Body of pancreas (tissue), 4 donors: ENCODE data around the gene MAML3.

Experiments used
- POLR2A ChIP-seq, 3 donors: fragments of 450-650 bp; IDR thresholded peaks; one replicate each; pipeline ENCODE4 v1.6.1; 2016; ENCODE audit warnings: antibody characterized with exemption in 3 of 3, mild to moderate bottlenecking in 2 of 3
- TF ChIP-seq, protein P1 (sequence below), 7 experiments: fragments of 450-650 bp in 4 of 7; fragments of 200-600 bp in 3 of 7; sonication (generic) in 3 of 7; IDR thresholded peaks; one replicate each; pipeline ENCODE4 v1.5.1; 2016 to 2019; ENCODE audit warnings: antibody characterized with exemption in 7 of 7

DNA sequence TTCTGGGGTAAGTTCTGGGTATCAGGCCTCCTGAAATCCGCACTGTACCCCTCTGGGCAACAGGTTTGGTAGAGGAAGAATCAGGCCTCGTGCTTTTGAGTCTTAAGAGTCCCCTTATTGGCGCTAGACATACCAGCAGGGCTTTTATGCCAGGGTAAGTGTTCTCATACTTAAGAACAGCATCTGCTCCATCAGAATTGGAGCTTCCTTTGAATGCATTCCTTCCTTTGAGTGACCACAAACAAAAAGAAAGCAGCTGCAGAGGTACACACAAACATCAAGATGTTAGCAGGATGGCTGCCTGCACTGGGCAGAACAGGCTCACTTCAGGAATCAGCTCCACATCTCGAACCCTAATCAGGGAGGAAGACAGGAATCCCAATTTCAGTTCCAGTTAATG is 331.6 kb downstream of the MAML3 start:
- TF ChIP-seq, protein P1, sequence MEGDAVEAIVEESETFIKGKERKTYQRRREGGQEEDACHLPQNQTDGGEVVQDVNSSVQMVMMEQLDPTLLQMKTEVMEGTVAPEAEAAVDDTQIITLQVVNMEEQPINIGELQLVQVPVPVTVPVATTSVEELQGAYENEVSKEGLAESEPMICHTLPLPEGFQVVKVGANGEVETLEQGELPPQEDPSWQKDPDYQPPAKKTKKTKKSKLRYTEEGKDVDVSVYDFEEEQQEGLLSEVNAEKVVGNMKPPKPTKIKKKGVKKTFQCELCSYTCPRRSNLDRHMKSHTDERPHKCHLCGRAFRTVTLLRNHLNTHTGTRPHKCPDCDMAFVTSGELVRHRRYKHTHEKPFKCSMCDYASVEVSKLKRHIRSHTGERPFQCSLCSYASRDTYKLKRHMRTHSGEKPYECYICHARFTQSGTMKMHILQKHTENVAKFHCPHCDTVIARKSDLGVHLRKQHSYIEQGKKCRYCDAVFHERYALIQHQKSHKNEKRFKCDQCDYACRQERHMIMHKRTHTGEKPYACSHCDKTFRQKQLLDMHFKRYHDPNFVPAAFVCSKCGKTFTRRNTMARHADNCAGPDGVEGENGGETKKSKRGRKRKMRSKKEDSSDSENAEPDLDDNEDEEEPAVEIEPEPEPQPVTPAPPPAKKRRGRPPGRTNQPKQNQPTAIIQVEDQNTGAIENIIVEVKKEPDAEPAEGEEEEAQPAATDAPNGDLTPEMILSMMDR (IDR thresholded peaks at IDR 0.05), result no peak
- TF ChIP-seq POLR2A (IDR thresholded peaks at IDR 0.05), result no peak
